ENCODE results near the gene SHROOM1.
A peak's percentile ranks its signal among the peaks of the same experiment; 100 is the strongest.

- TF ChIP-seq EZH2 (IDR thresholded peaks at IDR 0.05; ENCODE audit: low read depth, unreplicated experiment) (peak; percentile 72), CTCF (conservative IDR thresholded peaks at IDR 0.05; ENCODE audit: low read depth in 2 of 2) (peak; percentile 49 to 74), REST (IDR thresholded peaks at IDR 0.05; ENCODE audit: unreplicated experiment) (no peak), JUNB (IDR thresholded peaks at IDR 0.05; ENCODE audit: unreplicated experiment) (no peak), POLR2AphosphoS5 (IDR thresholded peaks at IDR 0.05; ENCODE audit: low read depth) (no peak), CREB1 (CRISPR knock-in tag; IDR thresholded peaks at IDR 0.05; ENCODE audit: low read depth) (no peak; the same call in 1 of the 2 replicates), NANOG (IDR thresholded peaks at IDR 0.05; ENCODE audit: borderline replicate concordance) (no peak), EZH2phosphoT487 (IDR thresholded peaks at IDR 0.05; ENCODE audit: unreplicated experiment) (no peak), ZNF114 (CRISPR knock-in tag; IDR thresholded peaks at IDR 0.05) (no peak), ZNF331 (CRISPR knock-in tag; IDR thresholded peaks at IDR 0.05; ENCODE audit: low read depth) (no peak), STAT1 (IDR thresholded peaks at IDR 0.05; ENCODE audit: unreplicated experiment) (no peak)
- TF ChIP-seq, protein P1, sequence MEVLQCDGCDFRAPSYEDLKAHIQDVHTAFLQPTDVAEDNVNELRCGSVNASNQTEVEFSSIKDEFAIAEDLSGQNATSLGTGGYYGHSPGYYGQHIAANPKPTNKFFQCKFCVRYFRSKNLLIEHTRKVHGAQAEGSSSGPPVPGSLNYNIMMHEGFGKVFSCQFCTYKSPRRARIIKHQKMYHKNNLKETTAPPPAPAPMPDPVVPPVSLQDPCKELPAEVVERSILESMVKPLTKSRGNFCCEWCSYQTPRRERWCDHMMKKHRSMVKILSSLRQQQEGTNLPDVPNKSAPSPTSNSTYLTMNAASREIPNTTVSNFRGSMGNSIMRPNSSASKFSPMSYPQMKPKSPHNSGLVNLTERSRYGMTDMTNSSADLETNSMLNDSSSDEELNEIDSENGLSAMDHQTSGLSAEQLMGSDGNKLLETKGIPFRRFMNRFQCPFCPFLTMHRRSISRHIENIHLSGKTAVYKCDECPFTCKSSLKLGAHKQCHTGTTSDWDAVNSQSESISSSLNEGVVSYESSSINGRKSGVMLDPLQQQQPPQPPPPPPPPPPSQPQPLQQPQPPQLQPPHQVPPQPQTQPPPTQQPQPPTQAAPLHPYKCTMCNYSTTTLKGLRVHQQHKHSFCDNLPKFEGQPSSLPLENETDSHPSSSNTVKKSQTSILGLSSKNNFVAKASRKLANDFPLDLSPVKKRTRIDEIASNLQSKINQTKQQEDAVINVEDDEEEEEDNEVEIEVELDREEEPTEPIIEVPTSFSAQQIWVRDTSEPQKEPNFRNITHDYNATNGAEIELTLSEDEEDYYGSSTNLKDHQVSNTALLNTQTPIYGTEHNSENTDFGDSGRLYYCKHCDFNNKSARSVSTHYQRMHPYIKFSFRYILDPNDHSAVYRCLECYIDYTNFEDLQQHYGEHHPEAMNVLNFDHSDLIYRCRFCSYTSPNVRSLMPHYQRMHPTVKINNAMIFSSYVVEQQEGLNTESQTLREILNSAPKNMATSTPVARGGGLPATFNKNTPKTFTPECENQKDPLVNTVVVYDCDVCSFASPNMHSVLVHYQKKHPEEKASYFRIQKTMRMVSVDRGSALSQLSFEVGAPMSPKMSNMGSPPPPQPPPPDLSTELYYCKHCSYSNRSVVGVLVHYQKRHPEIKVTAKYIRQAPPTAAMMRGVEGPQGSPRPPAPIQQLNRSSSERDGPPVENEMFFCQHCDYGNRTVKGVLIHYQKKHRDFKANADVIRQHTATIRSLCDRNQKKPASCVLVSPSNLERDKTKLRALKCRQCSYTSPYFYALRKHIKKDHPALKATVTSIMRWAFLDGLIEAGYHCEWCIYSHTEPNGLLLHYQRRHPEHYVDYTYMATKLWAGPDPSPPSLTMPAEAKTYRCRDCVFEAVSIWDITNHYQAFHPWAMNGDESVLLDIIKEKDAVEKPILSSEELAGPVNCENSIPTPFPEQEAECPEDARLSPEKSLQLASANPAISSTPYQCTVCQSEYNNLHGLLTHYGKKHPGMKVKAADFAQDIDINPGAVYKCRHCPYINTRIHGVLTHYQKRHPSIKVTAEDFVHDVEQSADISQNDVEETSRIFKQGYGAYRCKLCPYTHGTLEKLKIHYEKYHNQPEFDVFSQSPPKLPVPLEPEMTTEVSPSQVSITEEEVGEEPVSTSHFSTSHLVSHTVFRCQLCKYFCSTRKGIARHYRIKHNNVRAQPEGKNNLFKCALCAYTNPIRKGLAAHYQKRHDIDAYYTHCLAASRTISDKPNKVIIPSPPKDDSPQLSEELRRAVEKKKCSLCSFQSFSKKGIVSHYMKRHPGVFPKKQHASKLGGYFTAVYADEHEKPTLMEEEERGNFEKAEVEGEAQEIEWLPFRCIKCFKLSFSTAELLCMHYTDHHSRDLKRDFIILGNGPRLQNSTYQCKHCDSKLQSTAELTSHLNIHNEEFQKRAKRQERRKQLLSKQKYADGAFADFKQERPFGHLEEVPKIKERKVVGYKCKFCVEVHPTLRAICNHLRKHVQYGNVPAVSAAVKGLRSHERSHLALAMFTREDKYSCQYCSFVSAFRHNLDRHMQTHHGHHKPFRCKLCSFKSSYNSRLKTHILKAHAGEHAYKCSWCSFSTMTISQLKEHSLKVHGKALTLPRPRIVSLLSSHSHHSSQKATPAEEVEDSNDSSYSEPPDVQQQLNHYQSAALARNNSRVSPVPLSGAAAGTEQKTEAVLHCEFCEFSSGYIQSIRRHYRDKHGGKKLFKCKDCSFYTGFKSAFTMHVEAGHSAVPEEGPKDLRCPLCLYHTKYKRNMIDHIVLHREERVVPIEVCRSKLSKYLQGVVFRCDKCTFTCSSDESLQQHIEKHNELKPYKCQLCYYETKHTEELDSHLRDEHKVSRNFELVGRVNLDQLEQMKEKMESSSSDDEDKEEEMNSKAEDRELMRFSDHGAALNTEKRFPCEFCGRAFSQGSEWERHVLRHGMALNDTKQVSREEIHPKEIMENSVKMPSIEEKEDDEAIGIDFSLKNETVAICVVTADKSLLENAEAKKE (CRISPR knock-in tag; IDR thresholded peaks at IDR 0.05), result no peak
These were observed 558 bp downstream of the SHROOM1 start for GRCh38 chr5:132829742-132830435.
